Stromal cell of bone marrow (primary cell): ENCODE data around the gene IL17A.

ENCODE experiments used
- DNase-seq: peaks from one replicate; pipeline ENCODE4 v3.0.0-alpha.2; 2012; ENCODE audit warnings: low read depth

The IL17A gene

DNA sequence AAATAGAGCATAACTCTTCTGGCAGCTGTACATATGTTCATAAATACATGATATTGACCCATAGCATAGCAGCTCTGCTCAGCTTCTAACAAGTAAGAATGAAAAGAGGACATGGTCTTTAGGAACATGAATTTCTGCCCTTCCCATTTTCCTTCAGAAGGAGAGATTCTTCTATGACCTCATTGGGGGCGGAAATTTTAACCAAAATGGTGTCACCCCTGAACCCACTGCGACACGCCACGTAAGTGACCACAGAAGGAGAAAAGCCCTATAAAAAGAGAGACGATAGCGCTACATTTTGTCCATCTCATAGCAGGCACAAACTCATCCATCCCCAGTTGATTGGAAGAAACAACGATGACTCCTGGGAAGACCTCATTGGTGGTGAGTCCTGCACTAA lies at the start of gene IL17A:
Gene IL17A, plus strand, starts transcription at position 301 of the 400 bp plus-strand sequence. Its CDS starts 57 bp downstream, at position 358.
- DNase-seq = no peak

DNA sequence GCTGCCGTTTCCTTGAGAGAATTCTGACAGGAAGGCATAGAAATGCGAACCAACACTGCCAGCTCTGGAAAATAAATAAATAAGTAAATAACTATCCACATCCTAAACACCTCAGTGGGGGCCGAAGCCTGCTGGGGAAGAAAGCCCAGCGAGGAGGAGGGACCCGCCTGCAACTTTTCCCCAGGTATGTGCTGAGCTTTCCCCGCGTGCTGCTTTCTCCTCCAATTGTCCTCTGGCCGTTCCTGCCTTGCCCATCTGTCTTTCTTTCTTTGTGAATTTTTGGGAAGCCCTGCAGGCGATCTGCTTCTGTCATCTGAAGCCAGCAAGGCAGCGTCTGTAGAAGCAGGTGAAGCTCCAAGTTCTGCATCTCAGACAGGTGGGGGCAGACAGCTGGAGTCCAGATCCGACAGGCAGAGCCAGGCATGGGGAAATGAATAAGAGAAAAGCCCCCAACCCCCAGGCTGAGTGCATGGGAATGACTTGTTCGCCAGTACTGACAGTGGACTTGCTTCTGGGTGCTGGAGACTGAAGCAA lies 49.2 kb upstream of the IL17A start:
- no peak for DNase-seq

DNA sequence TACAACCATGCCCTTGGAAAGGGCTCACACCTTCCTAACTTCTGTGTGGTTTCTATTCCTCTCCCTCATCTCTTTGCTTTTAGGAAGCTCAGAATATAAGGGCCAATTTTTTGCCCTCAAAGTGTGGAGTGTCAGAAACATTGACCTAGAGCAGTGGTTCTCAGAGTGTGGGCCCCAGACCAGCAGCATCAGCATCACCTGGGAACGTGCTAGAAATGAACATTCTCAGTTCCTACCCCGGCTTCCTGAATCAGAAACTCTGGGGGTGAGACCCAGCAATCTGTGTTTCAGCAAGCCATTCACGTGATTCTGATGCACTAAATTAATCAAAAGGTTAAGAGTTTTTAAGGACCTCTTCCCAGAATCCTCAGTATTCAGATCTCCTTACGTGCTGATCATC lies 47.9 kb upstream of the IL17A start:
- no peak for DNase-seq

DNA sequence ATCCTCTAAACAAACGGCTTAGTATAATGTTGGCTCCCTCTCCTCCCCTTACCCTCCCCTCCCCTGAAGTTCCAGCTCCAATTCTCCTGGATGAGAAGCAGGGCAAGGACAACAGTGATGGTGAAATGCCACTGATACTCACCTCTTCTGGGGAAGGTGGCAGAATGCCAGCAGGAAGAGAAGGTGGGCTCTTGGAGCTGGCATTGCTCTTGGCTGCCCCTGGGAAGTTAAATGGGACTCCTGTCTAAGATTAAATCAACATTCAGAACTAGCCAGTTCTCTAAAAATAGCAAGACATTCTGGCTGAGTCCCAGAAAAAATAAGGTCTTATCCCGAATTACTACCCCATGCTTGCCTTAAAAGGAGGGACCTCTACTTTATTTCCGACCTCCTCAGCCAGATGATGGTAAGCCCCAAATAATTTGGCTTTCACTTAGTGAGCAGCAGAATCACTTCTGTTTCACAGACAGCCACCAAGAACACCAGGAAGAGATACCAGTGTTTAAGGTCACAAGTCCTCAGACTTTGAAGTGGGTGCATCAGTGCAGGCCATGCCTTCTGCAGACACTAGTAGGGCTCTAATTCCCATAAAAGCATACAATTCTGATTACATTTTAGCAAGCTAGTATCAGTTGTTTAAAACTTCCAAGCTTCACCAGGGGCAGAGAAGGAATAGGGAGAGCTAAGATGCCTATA lies 46.0 kb upstream of the IL17A start:
- DNase-seq = no peak

DNA sequence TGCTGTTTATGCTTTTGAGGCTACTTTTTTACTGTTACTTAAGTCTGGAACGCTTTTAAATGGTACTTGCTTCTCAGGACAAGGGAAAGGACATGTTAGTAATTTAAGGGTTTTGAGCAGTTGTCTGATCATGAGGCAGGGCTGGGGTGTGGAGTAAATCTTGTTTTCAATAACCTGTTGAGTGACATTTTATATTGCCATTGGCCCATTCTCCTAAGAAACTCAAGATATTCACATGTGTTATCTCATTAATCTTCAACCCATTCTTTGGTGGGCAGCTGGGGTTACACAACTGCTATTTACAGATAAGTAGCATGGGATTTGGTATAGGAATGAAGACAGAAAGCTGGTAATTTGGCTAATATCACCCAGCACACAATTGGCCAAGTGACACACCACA lies 44.6 kb upstream of the IL17A start:
- DNase-seq = no peak

DNA sequence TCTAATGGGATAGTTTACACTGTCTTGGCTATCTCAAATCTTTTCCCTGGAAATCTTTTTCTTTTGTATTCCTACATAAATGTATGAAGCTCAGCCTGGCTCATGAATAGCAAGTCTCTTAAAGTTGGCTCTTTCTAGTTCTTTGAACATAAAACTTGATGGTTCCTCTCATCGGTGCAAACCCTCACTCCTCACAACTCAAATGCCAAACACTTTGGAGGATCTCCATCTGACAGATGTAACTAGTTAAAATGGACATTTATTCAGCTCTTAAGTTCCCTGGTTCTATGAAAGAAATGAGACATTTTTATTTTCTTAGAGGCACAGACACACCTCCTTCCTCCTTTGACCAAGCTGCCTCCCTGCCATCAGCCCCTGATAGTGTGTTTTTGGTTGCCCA lies 43.6 kb upstream of the IL17A start:
- no peak for DNase-seq

DNA sequence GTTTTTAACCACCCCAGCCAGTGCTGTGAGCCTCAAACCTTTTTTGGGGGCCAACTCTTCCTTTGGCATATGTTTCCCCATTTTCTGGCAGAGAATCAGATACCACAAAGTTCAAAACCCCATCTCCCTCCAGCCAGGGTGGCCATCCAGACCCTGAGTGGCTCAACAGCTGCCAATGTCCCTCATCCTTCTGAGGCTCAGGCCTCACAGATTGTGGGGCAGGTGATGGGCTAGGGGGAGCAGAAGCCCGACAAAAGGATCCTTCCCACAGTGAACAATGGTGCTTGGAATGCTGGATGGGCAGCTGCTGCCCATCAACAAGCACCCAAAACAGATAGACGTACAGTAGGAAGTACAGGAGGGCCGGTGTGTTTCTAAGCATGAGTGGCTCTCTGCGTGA lies 42.6 kb upstream of the IL17A start:
- no peak for DNase-seq

DNA sequence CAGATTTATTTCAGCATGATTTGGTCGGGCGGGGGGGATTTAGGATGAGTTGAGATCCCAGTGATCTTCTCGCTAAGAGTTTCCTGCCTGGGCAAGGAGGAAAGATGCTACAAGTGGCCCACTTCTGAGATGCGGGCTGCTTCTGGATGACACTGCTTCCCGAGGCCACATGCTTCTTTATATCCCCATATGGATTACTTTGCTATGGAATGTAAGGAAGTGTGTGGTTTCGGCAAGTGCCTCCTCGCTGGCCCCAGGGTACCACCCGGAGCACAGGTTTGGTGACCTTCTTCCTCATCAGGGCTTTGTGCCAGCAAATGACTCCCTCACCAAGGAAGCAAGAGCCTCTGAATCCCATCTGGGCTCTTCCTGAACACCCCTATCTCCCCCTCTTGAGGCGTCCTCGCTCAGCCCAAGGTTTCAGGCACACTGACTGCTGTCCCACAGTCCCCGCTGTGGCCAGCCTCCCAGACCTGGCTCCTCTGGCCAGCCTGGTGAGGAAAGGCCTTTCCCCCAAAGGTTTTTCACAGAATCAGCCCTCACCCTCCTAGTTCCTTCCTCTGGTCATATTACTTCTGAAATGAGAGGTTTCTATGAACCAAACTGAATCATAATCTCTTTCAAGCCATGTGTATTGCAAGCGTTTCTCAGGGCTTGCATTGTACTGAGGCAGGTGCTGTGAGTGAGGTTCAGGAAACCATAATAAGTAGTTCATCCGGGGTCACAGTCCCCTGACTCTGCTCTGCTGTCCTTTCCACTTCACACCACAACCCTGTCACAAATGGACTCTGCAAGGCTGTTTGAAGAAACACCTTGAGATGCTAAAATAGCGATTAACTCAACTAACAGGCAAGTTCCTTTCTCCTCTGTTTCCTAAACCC lies 41.7 kb upstream of the IL17A start:
- no peak for DNase-seq

DNA sequence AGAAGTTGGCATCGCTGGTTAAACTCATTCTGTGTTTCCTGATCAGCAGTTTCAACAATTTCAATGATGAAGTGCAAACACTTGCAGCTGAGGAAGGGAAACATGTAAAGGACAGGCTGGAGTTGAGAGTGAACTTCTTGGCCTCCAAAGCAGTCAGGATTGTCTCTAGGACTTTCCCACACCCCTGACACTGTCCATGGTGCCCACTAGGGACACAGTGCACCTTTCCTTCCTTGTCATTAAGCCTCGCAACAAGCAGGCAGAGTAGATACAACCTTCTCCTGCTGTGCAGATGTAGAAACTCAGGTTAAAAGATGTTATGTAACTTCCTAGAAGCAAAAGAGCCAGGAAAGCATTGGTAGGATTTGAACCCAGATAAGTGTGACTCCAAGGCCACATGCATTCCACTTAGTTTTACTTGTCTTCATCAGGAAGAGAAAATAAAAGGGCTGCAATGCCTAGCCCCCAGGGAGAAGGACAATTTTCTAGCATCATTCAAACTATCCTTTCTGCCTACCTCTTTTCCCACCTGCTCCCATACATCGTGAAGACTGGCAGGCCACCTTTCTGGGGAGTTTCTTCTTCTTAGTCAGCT lies 39.2 kb upstream of the IL17A start:
- DNase-seq = no peak

DNA sequence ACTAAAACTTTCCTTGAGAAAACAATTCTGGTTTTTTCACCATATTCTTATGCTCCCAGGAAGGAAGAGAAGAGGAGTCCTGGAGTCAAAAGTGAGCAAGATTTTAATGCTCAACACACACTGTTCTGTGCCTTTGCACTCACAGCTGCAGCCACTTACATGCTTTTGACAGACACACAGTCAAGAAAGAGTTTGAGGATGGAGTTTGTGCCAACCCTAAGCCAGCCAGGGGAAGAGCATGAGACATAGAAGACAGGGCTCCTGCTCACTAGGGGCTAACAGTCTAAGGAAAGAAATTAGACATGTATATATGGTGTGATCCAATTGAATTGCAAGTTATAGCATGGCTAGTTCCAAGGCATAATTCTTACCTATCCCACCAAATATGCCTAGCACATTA lies 37.1 kb upstream of the IL17A start:
- no peak for DNase-seq

DNA sequence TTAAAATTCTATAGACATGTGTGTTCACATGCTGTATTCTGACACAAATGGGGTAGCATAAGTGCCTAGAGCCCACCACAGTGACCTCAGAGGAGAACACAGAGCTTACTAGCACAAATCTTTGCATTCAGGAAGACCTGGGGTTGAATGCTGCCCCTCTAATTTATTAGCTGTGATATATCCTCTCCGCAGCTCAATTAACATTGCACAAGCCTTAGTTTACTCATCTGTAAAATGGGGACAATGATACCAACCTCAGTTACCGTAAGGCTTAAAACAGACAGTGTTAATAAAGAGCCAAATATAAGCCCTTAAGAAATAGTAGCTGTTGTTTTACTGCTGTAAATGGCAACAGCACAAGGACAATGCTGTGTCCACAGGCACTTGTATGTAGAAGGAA lies 36.2 kb upstream of the IL17A start:
- no peak for DNase-seq

DNA sequence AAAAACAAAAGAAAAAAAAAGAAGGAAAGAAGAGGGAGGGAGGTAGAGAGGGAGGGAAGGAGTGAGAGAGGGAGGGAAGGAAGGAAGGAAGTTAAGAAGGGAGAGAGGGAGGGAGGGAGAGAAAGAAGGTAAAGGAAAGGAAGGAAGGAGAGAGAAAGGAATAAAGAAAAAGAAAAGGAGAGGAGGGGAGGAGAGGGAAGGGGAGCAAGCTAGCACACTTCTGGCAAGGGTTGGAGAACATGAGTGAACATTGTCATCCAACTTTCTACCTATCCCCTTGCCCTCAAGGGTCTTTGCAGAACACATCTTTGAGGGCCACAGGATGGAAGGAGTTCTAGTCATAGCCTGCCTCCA lies 34.1 kb upstream of the IL17A start:
- DNase-seq = no peak

DNA sequence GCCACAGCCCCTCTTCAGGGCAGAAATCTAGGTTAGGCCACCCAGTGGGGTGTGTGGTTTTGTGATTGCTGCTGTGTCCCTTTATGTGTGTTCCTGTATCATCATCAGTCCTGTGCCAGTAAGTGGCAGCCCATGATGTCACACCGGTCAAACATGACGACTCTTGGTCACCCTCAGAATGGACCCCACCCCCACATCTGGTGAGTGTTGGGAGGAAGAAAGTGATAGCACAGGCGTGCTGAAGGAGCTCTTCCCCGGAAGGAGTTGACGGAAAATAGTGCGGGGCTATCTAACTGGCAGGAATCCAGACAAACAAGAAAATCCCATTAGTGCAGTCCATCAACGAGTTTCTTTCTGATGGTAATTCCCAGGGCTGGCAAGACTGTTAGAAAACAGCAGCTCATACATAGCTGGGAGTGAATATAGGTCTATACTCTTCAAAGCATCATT lies 33.4 kb upstream of the IL17A start:
- DNase-seq = no peak

DNA sequence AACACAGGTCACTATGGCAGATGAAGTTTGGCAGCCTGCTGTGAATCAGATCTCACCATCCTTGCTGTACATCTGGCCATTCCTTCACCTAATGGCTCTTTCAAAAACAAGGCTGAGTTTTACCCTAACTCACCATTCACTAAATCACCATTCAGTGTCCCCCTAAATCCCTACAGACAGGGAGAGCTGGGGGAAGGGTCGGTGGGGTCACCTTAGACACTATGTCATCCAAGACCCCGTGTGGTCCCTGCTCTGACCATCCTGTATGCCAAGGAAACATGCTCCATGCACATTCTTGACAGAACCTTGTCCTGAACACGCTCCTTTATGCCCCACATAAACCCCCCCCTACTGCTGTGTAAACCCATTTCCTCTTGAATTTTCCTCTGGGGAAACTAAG lies 31.8 kb upstream of the IL17A start:
- DNase-seq = no peak

DNA sequence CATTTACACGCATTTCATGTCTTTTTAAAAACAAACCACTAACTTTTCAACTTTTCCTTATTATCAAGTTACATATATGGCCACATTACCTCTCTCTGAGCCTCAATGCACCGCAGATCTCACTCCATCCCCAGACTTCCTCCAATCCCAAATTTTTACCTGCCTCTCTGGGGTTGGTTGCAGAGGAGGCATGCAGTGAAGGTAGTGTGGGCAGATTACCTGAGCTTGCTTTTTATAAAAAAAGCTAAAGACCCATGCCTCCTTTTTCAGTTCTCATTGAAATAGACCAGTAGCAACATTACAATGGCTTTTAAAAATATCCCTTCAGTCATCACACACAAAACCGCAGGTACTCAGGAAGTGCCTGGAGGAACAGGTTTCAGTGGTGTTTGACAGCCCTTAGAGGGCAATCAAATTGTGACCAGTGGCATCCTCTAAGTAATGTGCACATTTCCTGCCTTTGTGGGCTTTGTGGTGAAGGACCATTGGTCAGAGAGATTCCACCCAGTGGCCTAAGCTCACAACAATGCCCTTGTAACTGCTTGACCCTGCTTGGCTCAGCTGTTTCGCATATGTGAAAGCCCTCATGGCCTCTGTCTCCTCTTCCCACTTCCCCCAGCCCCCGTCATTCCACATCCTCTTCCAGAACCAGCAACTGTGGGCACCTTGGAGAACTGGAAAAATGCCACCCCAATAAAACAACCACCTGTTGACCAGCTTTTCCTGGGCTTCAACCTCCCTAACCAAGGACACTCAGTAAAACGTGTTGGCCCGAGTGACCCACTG lies 30.2 kb upstream of the IL17A start:
- DNase-seq = no peak

DNA sequence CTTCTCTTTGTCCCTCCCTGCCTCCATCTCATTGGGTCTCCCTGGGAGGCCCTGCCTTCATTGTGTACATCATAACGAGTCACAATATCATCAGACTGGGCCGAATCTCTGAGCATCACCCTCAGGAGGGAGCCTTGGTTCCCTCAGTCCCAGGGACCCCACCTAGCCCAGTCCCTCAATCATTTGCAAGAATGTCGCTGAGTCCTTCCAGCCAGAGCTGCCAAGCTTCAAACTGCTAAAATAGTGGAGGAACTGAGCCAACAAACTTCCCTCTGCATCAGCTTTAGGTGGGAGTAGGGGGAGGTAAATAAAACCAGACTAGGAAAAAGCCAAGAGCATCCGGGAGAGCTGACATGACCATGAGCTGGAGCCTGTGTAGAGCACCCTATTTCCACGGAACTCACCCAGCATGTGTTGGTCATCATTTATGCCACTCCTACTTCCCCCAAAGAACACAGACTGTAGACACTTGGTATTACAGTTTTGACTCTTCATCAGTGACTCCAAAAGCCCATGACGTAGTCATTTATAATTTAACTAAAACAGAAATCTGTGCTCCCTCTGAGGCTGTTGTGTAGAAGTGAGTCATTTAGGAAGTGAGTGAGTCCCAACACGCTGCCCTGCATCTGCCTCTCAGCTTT lies 28.8 kb upstream of the IL17A start:
- DNase-seq = peak; percentile 53

DNA sequence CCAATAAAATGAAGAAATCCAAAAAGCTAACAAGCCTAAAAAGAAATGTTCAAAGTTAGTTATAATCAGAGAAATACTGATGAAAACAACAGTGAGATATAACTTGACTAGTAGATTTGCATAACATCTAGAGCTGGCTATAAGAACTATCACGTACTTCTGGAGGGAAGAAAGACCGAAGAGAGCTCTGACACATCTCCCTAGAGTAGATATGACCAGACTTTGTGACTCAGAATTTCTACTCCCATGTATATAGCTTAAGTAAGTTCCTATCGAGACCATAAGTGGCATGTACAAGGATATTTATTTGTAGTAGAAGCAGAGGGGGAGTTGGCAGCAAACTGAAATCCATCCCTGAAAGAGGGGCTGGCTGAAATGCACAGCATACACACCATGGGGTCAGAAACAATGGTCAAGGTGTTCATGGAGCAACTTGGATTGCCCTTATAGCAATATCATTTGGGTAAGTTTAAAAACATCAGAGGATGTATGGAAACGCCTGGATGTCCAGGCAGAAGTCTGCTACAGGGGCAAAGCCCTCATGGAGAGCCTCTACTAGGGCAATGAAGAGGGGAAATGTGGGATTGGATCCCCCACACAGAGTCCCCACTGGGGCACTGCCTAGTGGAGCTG lies 25.6 kb upstream of the IL17A start:
- no peak for DNase-seq

DNA sequence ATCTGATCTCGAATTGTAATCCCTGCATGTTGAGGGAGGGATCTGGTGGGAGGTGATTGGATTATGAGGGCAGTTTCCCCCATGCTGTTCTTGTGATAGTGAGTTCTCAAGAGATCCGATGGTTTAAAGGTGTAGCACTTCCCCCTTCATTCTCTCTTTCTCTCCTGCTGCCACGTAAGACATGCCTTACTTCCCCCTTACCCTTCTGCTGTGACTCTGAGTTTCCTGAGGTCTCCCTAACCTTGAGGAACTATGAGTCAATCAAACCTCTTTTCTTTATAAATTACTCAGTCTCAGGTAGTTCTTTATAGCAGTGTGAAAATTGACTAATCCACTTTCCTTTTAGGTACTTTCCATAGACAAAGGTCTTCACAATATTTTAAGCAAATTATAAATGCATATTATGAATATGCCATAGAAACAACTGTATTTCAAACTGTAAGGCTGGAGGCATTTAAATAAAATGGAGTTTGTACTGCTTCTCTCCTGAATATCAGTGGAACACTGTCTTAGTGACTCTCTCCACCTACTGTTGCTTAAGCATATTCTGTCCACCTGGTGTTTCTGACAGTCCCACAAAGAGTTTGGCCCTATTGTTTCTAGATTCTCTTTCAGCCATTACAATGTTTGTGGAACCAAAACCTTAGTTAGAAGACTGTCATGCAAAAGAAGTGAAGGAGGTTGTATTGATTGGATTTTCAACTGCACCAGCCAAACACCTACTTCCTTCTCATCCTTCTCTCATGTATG lies 24.3 kb upstream of the IL17A start:
- DNase-seq = no peak

DNA sequence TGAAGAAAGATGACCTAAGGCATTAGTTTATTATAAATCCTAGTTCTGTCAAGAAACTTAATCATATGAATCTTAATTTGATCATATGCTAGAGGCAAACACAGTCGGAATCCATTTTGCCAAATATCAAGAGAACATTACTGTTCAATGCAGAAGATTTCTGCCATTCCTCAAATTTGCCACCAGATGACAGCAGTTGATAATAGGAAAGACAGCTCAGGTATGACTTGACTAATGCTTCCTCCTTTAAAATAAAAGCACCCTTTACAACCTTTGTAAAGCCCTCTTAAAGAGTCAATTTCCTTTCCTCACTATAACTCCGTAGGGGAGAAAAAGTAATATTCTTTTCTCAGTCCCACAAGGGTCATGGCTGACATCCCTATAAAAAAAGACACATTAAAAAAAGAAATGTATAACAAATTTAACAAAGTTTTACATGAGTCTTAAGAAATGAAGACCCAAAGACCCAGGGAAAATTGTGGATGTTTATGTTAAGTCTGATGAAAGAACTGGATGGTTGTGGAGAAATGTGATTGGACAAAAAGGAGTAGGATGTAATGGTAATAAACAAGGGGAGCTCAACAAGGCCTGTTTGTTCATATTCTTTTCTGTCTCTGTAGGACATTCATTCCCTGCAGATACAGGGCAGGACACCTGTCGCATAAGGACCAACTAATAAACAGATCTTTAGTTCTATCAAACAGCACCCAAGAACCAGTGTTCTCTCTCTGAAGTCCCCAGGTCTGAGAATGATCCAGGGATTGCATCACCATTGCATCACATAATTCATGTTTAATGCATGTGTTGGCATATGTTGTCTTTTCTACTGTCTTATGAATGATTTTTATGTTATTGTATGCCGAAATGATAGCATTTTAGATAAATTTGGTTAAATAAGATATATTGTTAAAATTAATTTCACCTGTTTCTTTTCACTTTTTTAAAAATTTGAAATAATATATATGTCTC lies 23.0 kb upstream of the IL17A start:
- DNase-seq = peak; percentile 9
